Esophagus squamous epithelium (tissue), 5 donors: Measurements from ENCODE around the gene SLC14A1. TPM values are rescaled to one million over a fixed set of nuclear protein-coding genes. Genes with fewer than 3 reads are reported as not detected.
"Not testable (repeated sequence)": the region's sequence is repeated elsewhere in the genome, so short reads cannot be mapped to it uniquely, and the experiment has no call there.

Source experiments
- DNase-seq: peaks from one replicate; lab custom pipeline; 2025; lab: John Stamatoyannopoulos, UW
- H3K27ac ChIP-seq, 4 donors: fragments of 200-600 bp; sonication (generic); one replicate each; pipeline ENCODE4 v1.5.1; 2016 to 2019; ENCODE audit warnings: mild to moderate bottlenecking in 1 of 4
- H3K27me3 ChIP-seq, 4 donors: fragments of 200-600 bp; sonication (generic); 1 replicate in 3 of 4; 2 replicates in 1 of 4; pipeline versions ENCODE4 v1.5.1 to v1.6.0; 2017 to 2021; ENCODE audit warnings: antibody characterized with exemption in 1 of 4
- H3K36me3 ChIP-seq, 3 donors: fragments of 200-600 bp; sonication (generic); one replicate each; pipeline ENCODE4 v1.5.1; 2016 to 2019
- H3K4me1 ChIP-seq, 3 donors: fragments of 200-600 bp; sonication (generic); one replicate each; pipeline ENCODE4 v1.5.1; 2017 to 2019
- H3K4me3 ChIP-seq, 4 donors: fragments of 200-600 bp; sonication (generic); 1 replicate in 3 of 4; 2 replicates in 1 of 4; pipeline ENCODE4 v1.5.1; 2016 to 2019; ENCODE audit warnings: mild to moderate bottlenecking in 2 of 4, moderate library complexity in 1 of 4
- H3K9me3 ChIP-seq, 3 donors: fragments of 200-600 bp; sonication (generic); one replicate each; pipeline ENCODE4 v1.5.1; 2016 to 2019
- POLR2A ChIP-seq, 4 donors: fragments of 450-650 bp; IDR thresholded peaks; one replicate each; pipeline ENCODE4 v1.6.1; 2017; ENCODE audit warnings: antibody characterized with exemption in 4 of 4, mild to moderate bottlenecking in 4 of 4, moderate library complexity in 3 of 4
- WGBS, 2 donors: methylation state at CpG; one replicate each; pipeline ENCODE4 v1.1.5; 2018; 5-methylcytosine and 5-hydroxymethylcytosine counted together
- intact Hi-C: fragments of 100-400 bp; cut with DNase I; formaldehyde crosslinking; loops from one replicate; pipeline ENCODE4 v1.15.0; 2022
- total RNA-seq, 4 donors: library from RNA; depleted of rRNA; stranded (reverse); fragments of >200 nt; gene quantifications; one replicate each; pipeline ENCODE4 v1.1.0, GENCODE V29; 2016
- TF ChIP-seq, protein P1 (sequence below), 6 experiments: fragments of 450-650 bp in 4 of 6; fragments of 200-600 bp in 2 of 6; sonication (generic) in 2 of 6; IDR thresholded peaks; one replicate each; pipeline ENCODE4 v1.5.1; 2016 to 2019; ENCODE audit warnings: antibody characterized with exemption in 6 of 6, mild to moderate bottlenecking in 4 of 6, moderate library complexity in 4 of 6
- donor health status: DM: yes; HTN: yes; CAD: no.

Gene SLC14A1
- total RNA-seq, 4 donors from 2014 or later: 0.53 to 1.1 (median 0.53) TPM; not detected in 1

DNA sequence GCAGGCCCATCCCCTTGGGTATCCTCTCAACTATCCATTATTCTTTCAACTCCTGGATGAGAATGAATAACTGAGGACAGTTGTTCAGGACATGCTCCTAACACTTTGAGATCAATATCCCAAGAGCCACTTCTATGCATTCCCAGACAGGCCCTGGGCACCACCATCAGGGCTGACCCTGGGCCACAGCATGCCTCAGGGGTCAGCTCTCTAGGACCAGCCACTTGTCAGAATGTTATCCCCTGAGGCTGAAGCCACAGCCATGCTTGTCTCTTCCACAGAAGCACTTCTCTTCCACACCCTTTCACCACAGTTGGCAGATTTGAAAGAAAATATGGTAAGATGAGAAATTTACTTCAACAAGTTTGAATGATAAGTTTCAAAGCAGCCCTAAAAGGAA is 28.7 kb downstream of the SLC14A1 start:
- no peak overlapping the region for H3K4me3 ChIP-seq
- H3K27ac ChIP-seq: no peak overlapping the region
- H3K27me3 ChIP-seq: peaks cover 0 to 98% (median 4%) of the 10 kb centered on the region in 4 donors
- peaks cover 0 to 13% (median 0%) of the 10 kb centered on the region in 3 donors for H3K4me1 ChIP-seq
- TF ChIP-seq, protein P1, sequence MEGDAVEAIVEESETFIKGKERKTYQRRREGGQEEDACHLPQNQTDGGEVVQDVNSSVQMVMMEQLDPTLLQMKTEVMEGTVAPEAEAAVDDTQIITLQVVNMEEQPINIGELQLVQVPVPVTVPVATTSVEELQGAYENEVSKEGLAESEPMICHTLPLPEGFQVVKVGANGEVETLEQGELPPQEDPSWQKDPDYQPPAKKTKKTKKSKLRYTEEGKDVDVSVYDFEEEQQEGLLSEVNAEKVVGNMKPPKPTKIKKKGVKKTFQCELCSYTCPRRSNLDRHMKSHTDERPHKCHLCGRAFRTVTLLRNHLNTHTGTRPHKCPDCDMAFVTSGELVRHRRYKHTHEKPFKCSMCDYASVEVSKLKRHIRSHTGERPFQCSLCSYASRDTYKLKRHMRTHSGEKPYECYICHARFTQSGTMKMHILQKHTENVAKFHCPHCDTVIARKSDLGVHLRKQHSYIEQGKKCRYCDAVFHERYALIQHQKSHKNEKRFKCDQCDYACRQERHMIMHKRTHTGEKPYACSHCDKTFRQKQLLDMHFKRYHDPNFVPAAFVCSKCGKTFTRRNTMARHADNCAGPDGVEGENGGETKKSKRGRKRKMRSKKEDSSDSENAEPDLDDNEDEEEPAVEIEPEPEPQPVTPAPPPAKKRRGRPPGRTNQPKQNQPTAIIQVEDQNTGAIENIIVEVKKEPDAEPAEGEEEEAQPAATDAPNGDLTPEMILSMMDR (IDR thresholded peaks at IDR 0.05): no peak
- TF ChIP-seq POLR2A (IDR thresholded peaks at IDR 0.05): no peak
- H3K9me3 ChIP-seq: no peaks in the 10 kb centered on the region
- no peak for DNase-seq
- intact Hi-C loops: no loop called here
- no peaks in the 10 kb centered on the region for H3K36me3 ChIP-seq

GRCh38 chr18:45753286-45753685 is 29.3 kb downstream of the SLC14A1 start:
- WGBS, 2 donors: 67 to 85% methylated on average over 1 of the region's 1 CpG

GRCh38 chr18:45755934-45756333 is 32.0 kb downstream of the SLC14A1 start:
- DNase-seq: no peak
- Histone ChIP-seq H3K27ac (no peak overlapping the region), H3K4me3 (no peak overlapping the region), H3K36me3 (no peaks in the 10 kb centered on the region), H3K9me3 (no peaks in the 10 kb centered on the region), H3K27me3 (peaks cover 0 to 100% (median 2%) of the 10 kb centered on the region in 4 donors), H3K4me1 (peaks cover 0 to 13% (median 0%) of the 10 kb centered on the region in 3 donors)
- intact Hi-C loops: no loop called here
- WGBS, 2 donors: 3 to 11% methylated on average over 4 of the region's 4 CpGs
- TF ChIP-seq, protein P1 (IDR thresholded peaks at IDR 0.05): no peak
- TF ChIP-seq POLR2A (IDR thresholded peaks at IDR 0.05): no peak

More at GRCh38 chr18:45753286-45753685, 29.3 kb downstream of the SLC14A1 start:
- H3K9me3 ChIP-seq: no peaks in the 10 kb centered on the region
- peaks cover 0 to 13% (median 0%) of the 10 kb centered on the region in 3 donors for H3K4me1 ChIP-seq
- H3K27ac ChIP-seq: no peak overlapping the region
- intact Hi-C loops: no loop called here
- TF ChIP-seq, protein P1 (IDR thresholded peaks at IDR 0.05): no peak
- no peak for TF ChIP-seq POLR2A (IDR thresholded peaks at IDR 0.05)
- DNase-seq: no peak
- H3K27me3 ChIP-seq: peaks cover 0 to 99% (median 4%) of the 10 kb centered on the region in 4 donors
- H3K36me3 ChIP-seq: no peaks in the 10 kb centered on the region
- no peak overlapping the region for H3K4me3 ChIP-seq

- DNase-seq: no peak
- Histone ChIP-seq H3K4me3 (no peak overlapping the region), H3K27ac (no peak overlapping the region), H3K27me3 (peaks cover 0 to 100% (median 2%) of the 10 kb centered on the region in 4 donors), H3K4me1 (peaks cover 0 to 13% (median 0%) of the 10 kb centered on the region in 3 donors), H3K36me3 (no peaks in the 10 kb centered on the region), H3K9me3 (no peaks in the 10 kb centered on the region)
- no peak for TF ChIP-seq POLR2A (IDR thresholded peaks at IDR 0.05)
- TF ChIP-seq, protein P1 (IDR thresholded peaks at IDR 0.05): no peak
- 80 to 87% methylated on average over 5 of the region's 5 CpGs for WGBS, 2 donors
- intact Hi-C loops: no loop called here
These were observed 33.0 kb downstream of the SLC14A1 start for GRCh38 chr18:45757005-45757404.

GRCh38 chr18:45757644-45758043 is 33.7 kb downstream of the SLC14A1 start:
- intact Hi-C loops, DNase-seq, H3K4me3 ChIP-seq, H3K27ac ChIP-seq, H3K9me3 ChIP-seq, H3K36me3 ChIP-seq: not testable (repeated sequence)
- peaks cover 0 to 100% (median 2%) of the 10 kb centered on the region in 4 donors for H3K27me3 ChIP-seq
- H3K4me1 ChIP-seq: peaks cover 0 to 13% (median 0%) of the 10 kb centered on the region in 3 donors
- WGBS, 2 donors: 74 to 80% methylated on average over 11 of the region's 11 CpGs
